ENCODE data around the gene TIMMDC1. TPM values are rescaled to one million over a fixed set of nuclear protein-coding genes. Genes with fewer than 3 reads are reported as not detected.

Gene TIMMDC1
- total RNA-seq, 1 donor from 2014 or later, result 30.0 TPM

DNA sequence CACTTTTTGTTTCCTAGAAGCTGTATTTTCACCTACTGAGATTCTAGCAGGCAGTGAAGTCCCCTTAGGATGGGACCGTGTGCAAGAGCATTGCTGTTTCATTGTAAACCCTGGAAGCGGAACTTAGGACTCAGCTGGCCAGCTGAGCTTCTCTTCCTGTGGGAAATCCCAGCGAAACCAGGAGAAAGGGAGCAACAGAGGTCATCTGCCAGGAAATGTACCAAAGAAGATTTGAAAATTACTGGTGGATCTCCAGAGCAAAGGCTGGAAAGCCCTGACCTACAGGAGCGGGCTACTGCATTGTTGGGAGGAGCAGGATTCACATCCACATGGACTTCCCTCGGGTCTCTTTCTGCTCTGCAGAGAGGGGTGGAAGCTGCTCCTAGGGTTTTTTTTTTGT lies 73.3 kb downstream of the TIMMDC1 start:
- Histone ChIP-seq H3K27ac (no peak overlapping the region), H3K27me3 (no peaks in the 10 kb centered on the region), H3K4me1 (no peaks in the 10 kb centered on the region), H3K4me3 (no peak overlapping the region), H3K9me3 (no peaks in the 10 kb centered on the region), H3K36me3 (no peaks in the 10 kb centered on the region)
- intact Hi-C loops (cut with DNase I), result no loop called here
- TF ChIP-seq POLR2A (IDR thresholded peaks at IDR 0.05), result no peak
- no peak for TF ChIP-seq POLR2AphosphoS5 (IDR thresholded peaks at IDR 0.05; ENCODE audit: insufficient read depth in 1 of 2, low read depth in 1 of 2)
- DNase-seq (ENCODE audit: extremely low spot score in 2 of 2), result no peak

Other genes with a start within 250 kb of the TIMMDC1 start
- 13.0 TPM for gene ARHGAP31, start 204.2 kb upstream of the TIMMDC1 start, total RNA-seq
- 27.0 TPM for gene TMEM39A, start 34.9 kb upstream of the TIMMDC1 start, total RNA-seq
- 12.5 TPM for gene POGLUT1, start 29.6 kb upstream of the TIMMDC1 start, total RNA-seq
- gene CD80, start 61.1 kb downstream of the TIMMDC1 start, total RNA-seq, result not detected
- gene ADPRH, start 80.9 kb downstream of the TIMMDC1 start, total RNA-seq, result 2.9 TPM
- 1.7 TPM for gene PLA1A, start 99.3 kb downstream of the TIMMDC1 start, total RNA-seq
- gene POPDC2, start 162.0 kb downstream of the TIMMDC1 start, total RNA-seq, result 3.4 TPM
- 27.3 TPM for gene COX17, start 178.9 kb downstream of the TIMMDC1 start, total RNA-seq
- gene CFAP91, start 204.5 kb downstream of the TIMMDC1 start, total RNA-seq, result 4.2 TPM